Liver (tissue), 9 donors: ENCODE measurements around the gene SLC25A43. TPM values are rescaled to one million over a fixed set of nuclear protein-coding genes. Genes with fewer than 3 reads are reported as not detected.
A peak's percentile ranks its signal among the peaks of the same experiment; 100 is the strongest.
"Not testable (repeated sequence)": the region's sequence is repeated elsewhere in the genome, so short reads cannot be mapped to it uniquely, and the experiment has no call there.

Experiments
- DNase-seq: peaks from one replicate; pipeline ENCODE4 v3.0.0-alpha.2; 2017; ENCODE audit warnings: low spot score
- H3K27ac ChIP-seq, 2 donors: one replicate each; pipeline ENCODE4 v1.7.0; 2013; ENCODE audit warnings: inconsistent platforms in 2 of 2, low read length in 2 of 2, control low read depth in 1 of 2, low read depth in 1 of 2, mild to moderate bottlenecking in 1 of 2
- H3K27me3 ChIP-seq, 4 donors: one replicate each; pipeline versions ENCODE4 v1.6.1 to v1.7.0; 2013; ENCODE audit warnings: low read length in 3 of 4, inconsistent platforms in 1 of 4, mild to moderate bottlenecking in 1 of 4, moderate library complexity in 1 of 4; ENCODE audit not compliant: control insufficient read depth in 4 of 4, insufficient read depth in 4 of 4
- H3K36me3 ChIP-seq, 4 donors: one replicate each; pipeline versions ENCODE4 v1.6.1 to v1.7.0; 2013; ENCODE audit warnings: low read length in 3 of 4, mild to moderate bottlenecking in 3 of 4, low read depth in 1 of 4, moderate library complexity in 1 of 4; ENCODE audit not compliant: control insufficient read depth in 4 of 4, insufficient read depth in 3 of 4
- H3K4me1 ChIP-seq, 4 donors: one replicate each; pipeline versions ENCODE4 v1.6.1 to v1.7.0; 2013; ENCODE audit warnings: low read length in 3 of 4, mild to moderate bottlenecking in 3 of 4, moderate library complexity in 1 of 4; ENCODE audit not compliant: control insufficient read depth in 4 of 4, insufficient read depth in 4 of 4
- H3K4me3 ChIP-seq, 3 donors: one replicate each; pipeline versions ENCODE4 v1.6.1 to v1.7.0; 2013; ENCODE audit warnings: low read length in 3 of 3, control low read depth in 1 of 3, low read depth in 1 of 3, mild to moderate bottlenecking in 1 of 3
- H3K9ac ChIP-seq, 2 donors: one replicate each; pipeline ENCODE4 v1.7.0; 2013; ENCODE audit warnings: low read length in 2 of 2, mild to moderate bottlenecking in 2 of 2, moderate library complexity in 2 of 2, control low read depth in 1 of 2, low read depth in 1 of 2
- H3K9me3 ChIP-seq, 4 donors: one replicate each; pipeline versions ENCODE4 v1.6.1 to v1.7.0; 2013; ENCODE audit warnings: low read length in 3 of 4; ENCODE audit not compliant: control insufficient read depth in 4 of 4
- FOXA1 ChIP-seq: IDR thresholded peaks from 2 replicates; pipeline ENCODE4 v1.6.1; 2016; ENCODE audit warnings: antibody characterized with exemption
- FOXA2 ChIP-seq: IDR thresholded peaks from 2 replicates; pipeline ENCODE4 v1.6.1; 2016; ENCODE audit warnings: antibody characterized with exemption
- HNF4A ChIP-seq, 2 donors: conservative IDR thresholded peaks; 2 replicates each; pipeline ENCODE4 v1.6.1; 2016; ENCODE audit warnings: antibody characterized with exemption in 2 of 2, mild to moderate bottlenecking in 2 of 2
- JUND ChIP-seq, 2 donors: IDR thresholded peaks; 2 replicates each; pipeline ENCODE4 v1.6.1; 2016; ENCODE audit warnings: antibody characterized with exemption in 2 of 2
- NR2F2 ChIP-seq: IDR thresholded peaks from 2 replicates; pipeline ENCODE4 v1.6.1; 2016; ENCODE audit warnings: antibody characterized with exemption
- RAD21 ChIP-seq, 2 donors: IDR thresholded peaks; 2 replicates each; pipeline ENCODE4 v1.6.1; 2016; ENCODE audit warnings: antibody characterized with exemption in 2 of 2, mild to moderate bottlenecking in 2 of 2
- REST ChIP-seq: IDR thresholded peaks from 2 replicates; pipeline ENCODE4 v1.6.1; 2016; ENCODE audit warnings: antibody characterized with exemption, mild to moderate bottlenecking
- RXRA ChIP-seq, 2 donors: IDR thresholded peaks; 2 replicates each; pipeline ENCODE4 v1.6.1; 2017 to 2018; ENCODE audit warnings: antibody characterized with exemption in 2 of 2, mild to moderate bottlenecking in 1 of 2
- SP1 ChIP-seq: IDR thresholded peaks from 2 replicates; pipeline ENCODE4 v1.6.1; 2018; ENCODE audit warnings: antibody characterized with exemption, mild to moderate bottlenecking
- TAF1 ChIP-seq: conservative IDR thresholded peaks from 2 replicates; pipeline ENCODE4 v1.6.1; 2016; ENCODE audit warnings: antibody characterized with exemption, mild to moderate bottlenecking
- YY1 ChIP-seq: IDR thresholded peaks from 2 replicates; pipeline ENCODE4 v1.6.1; 2016; ENCODE audit warnings: antibody characterized with exemption, mild to moderate bottlenecking
- WGBS: extraction: QIAGEN DNeasy Blood & Tissue Kit; methylation state at CpG from one replicate; pipeline ENCODE4 v1.1.7; 2013; 5-methylcytosine and 5-hydroxymethylcytosine counted together
- polyA plus RNA-seq, 2 donors: library from polyadenylated mRNA; stranded (reverse) in 1 of 2; unstranded in 1 of 2; fragments of 200-250 nt in 1 of 2; fragments of >200 nt in 1 of 2; fragmentation: Nextera tagmentation in 1 of 2; extraction: Ambion mirVana in 1 of 2; gene quantifications; one replicate each; pipeline versions ENCODE4 v1.2.1 to v1.2.3, GENCODE V29; 2013 to 2015
- total RNA-seq, 2 donors: library from RNA; depleted of rRNA; stranded (reverse); fragments of >200 nt; gene quantifications; one replicate each; pipeline ENCODE4 v1.2.3, GENCODE V29; 2014
- TF ChIP-seq, protein P1 (sequence below): IDR thresholded peaks from 2 replicates; pipeline ENCODE4 v1.6.1; 2016; ENCODE audit warnings: antibody characterized with exemption
- TF ChIP-seq, protein P2 (sequence below): IDR thresholded peaks from 2 replicates; pipeline ENCODE4 v1.6.1; 2016; ENCODE audit warnings: antibody characterized with exemption
- donor health status: healthy.
- donor health status: healthy.
- donor health status: healthy.
- donor health status: healthy.
- donor health status: healthy.

SLC25A43 gene
- total and polyA plus RNA-seq, 4 donors = 4.5 to 10.9 (median 5.6) TPM

- TF ChIP-seq SP1 (no peak), YY1 (no peak), RAD21 (IDR thresholded peaks at IDR 0.05) (no peak), NR2F2 (no peak), REST (no peak), FOXA2 (no peak), HNF4A (conservative IDR thresholded peaks at IDR 0.05) (no peak)
- TF ChIP-seq, protein P1, sequence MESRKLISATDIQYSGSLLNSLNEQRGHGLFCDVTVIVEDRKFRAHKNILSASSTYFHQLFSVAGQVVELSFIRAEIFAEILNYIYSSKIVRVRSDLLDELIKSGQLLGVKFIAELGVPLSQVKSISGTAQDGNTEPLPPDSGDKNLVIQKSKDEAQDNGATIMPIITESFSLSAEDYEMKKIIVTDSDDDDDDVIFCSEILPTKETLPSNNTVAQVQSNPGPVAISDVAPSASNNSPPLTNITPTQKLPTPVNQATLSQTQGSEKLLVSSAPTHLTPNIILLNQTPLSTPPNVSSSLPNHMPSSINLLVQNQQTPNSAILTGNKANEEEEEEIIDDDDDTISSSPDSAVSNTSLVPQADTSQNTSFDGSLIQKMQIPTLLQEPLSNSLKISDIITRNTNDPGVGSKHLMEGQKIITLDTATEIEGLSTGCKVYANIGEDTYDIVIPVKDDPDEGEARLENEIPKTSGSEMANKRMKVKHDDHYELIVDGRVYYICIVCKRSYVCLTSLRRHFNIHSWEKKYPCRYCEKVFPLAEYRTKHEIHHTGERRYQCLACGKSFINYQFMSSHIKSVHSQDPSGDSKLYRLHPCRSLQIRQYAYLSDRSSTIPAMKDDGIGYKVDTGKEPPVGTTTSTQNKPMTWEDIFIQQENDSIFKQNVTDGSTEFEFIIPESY = no peak
- H3K27me3 ChIP-seq = no peaks in the 10 kb centered on the region
- DNase-seq = no peak
- no peak overlapping the region for H3K4me3 ChIP-seq
- no peaks in the 10 kb centered on the region for H3K9me3 ChIP-seq
- H3K36me3 ChIP-seq = no peaks in the 10 kb centered on the region
- H3K27ac ChIP-seq = no peak overlapping the region
- no peak overlapping the region for H3K9ac ChIP-seq
- no peaks in the 10 kb centered on the region for H3K4me1 ChIP-seq
Observed at GRCh38 chrX:119382606-119383005, 16.5 kb upstream of the SLC25A43 start.

DNA sequence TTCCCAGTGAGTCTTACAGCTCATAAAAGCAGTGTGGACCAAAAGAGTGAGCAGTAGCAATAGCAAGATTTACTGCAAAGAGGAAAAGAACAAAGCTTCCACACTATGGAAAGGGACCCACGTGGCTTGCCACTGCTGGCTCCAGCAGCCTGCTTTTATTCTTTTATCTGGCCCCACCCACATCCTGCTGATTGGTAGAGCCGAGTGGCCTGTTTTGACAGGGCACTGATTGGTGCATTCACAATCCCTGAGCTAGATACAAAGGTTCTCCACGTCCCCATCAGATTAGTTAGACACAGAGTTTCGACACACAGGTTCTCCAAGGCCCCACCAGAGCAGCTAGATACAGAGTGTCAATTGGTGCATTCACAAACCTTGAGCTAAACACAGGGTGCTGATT lies 12.5 kb upstream of the SLC25A43 start:
- not testable (repeated sequence) for DNase-seq, H3K9me3 ChIP-seq

DNA sequence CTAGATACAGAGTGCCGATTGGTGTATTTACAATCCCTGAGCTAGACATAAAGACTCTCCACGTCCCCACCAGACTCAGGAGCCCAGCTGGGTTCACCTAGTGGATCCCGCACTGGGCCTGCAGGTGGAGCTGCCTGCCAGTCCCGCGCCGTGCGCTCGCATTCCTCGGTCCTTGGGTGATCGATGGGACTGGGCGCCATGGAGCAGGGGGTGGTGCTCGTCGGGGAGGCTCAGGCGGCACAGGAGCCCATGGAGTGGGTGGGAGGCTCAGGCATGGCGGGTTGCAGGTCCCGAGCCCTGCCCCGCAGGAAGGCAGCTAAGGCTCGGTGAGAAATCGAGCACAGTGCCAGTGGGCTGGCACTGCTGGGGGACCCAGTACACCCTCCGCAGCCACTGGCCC lies 11.7 kb upstream of the SLC25A43 start:
- not testable (repeated sequence) for H3K9ac ChIP-seq, H3K9me3 ChIP-seq, DNase-seq, H3K4me3 ChIP-seq, H3K27ac ChIP-seq, H3K36me3 ChIP-seq, H3K27me3 ChIP-seq
- WGBS = 97% methylated on average over 16 of the region's 20 CpGs
- H3K4me1 ChIP-seq = peaks cover 2 to 15% (median 11%) of the 10 kb centered on the region in 4 donors

More for the DNA sequence above, 12.5 kb upstream of the SLC25A43 start:
- not testable (repeated sequence) for H3K27ac ChIP-seq, H3K27me3 ChIP-seq, H3K36me3 ChIP-seq, H3K4me3 ChIP-seq, H3K9ac ChIP-seq
- peaks cover 2 to 15% (median 11%) of the 10 kb centered on the region in 4 donors for H3K4me1 ChIP-seq
- WGBS = 85% methylated on average over 4 of the region's 4 CpGs

DNA sequence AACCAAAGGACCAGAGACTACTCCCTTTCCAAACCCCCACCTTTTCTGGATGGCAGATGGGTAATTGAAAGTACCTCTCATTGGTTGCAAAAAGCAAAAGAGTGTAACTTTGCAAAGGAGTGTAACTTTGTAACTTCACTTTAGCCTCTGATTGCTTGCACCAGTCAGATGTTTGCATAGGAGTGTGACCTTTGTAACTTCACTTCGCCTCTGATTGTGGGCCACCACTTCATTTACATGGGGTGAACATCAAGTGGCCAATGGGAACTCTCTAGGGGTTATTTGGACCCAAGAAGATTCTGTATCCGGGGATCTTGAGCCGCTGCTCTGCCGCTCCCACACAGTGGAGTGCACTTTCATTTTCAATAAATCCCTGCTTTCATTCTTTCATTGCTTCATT lies 9.9 kb upstream of the SLC25A43 start:
- H3K9ac ChIP-seq = no peak overlapping the region
- DNase-seq = no peak
- peaks cover 2 to 15% (median 11%) of the 10 kb centered on the region in 4 donors for H3K4me1 ChIP-seq
- WGBS = 24% methylated on average over 4 of the region's 4 CpGs
- peak overlapping the region in 2 of 3 donors; percentile 28 to 46 for H3K4me3 ChIP-seq
- H3K36me3 ChIP-seq = no peaks in the 10 kb centered on the region
- TF ChIP-seq, protein P2, sequence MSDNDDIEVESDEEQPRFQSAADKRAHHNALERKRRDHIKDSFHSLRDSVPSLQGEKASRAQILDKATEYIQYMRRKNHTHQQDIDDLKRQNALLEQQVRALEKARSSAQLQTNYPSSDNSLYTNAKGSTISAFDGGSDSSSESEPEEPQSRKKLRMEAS = no peak
- TF ChIP-seq FOXA1 = peak; percentile 12
- peak; percentile 33 to 52 for TF ChIP-seq RXRA (IDR thresholded peaks at IDR 0.05)
- peak in 1 of 2 donors; percentile 50 for TF ChIP-seq JUND (IDR thresholded peaks at IDR 0.05)
- TF ChIP-seq TAF1 = no peak
- TF ChIP-seq SP1 = peak; percentile 84
- peak; percentile 68 to 76 for TF ChIP-seq HNF4A (conservative IDR thresholded peaks at IDR 0.05)
- peak in 1 of 2 donors; percentile 6 for TF ChIP-seq RAD21 (IDR thresholded peaks at IDR 0.05)
- no peak for TF ChIP-seq YY1
- TF ChIP-seq NR2F2 = no peak
- H3K9me3 ChIP-seq = no peaks in the 10 kb centered on the region
- H3K27me3 ChIP-seq = no peaks in the 10 kb centered on the region
- peak overlapping the region in 1 of 2 donors; percentile 59 for H3K27ac ChIP-seq
